Parathyroid adenoma (tissue), 2 donors: ENCODE data around the gene SULT1A1.
"Not testable (repeated sequence)": the region's sequence is repeated elsewhere in the genome, so short reads cannot be mapped to it uniquely, and the experiment has no call there.

Experiments used
- H2AFZ ChIP-seq: fragments of 300-600 bp; sonication (generic); one replicate; pipeline ENCODE4 v1.7.0; 2017; ENCODE audit warnings: antibody characterized with exemption, mild to moderate bottlenecking
- H3K27ac ChIP-seq: fragments of 300-600 bp; sonication (generic); one replicate; pipeline ENCODE4 v1.7.0; 2017
- H3K27me3 ChIP-seq: fragments of 300-600 bp; sonication (generic); one replicate; pipeline ENCODE4 v1.7.0; 2017; ENCODE audit warnings: low read length; ENCODE audit not compliant: control insufficient read depth, insufficient read depth
- H3K36me3 ChIP-seq: fragments of 300-600 bp; sonication (generic); one replicate; pipeline ENCODE4 v1.7.0; 2017; ENCODE audit warnings: low read length; ENCODE audit not compliant: control insufficient read depth, insufficient read depth
- H3K4me1 ChIP-seq: fragments of 300-600 bp; sonication (generic); one replicate; pipeline ENCODE4 v1.7.0; 2017; ENCODE audit warnings: control low read depth
- H3K4me2 ChIP-seq: fragments of 300-600 bp; sonication (generic); one replicate; pipeline ENCODE4 v1.7.0; 2017; ENCODE audit warnings: low read length
- H3K4me3 ChIP-seq: fragments of 300-600 bp; sonication (generic); one replicate; pipeline ENCODE4 v1.7.0; 2017; ENCODE audit warnings: low read depth, low read length
- H3K79me2 ChIP-seq: fragments of 300-600 bp; sonication (generic); one replicate; pipeline ENCODE4 v1.7.0; 2017; ENCODE audit warnings: control low read depth
- H3K9ac ChIP-seq: fragments of 300-600 bp; sonication (generic); one replicate; pipeline ENCODE4 v1.7.0; 2017; ENCODE audit warnings: mild to moderate bottlenecking
- H3K9me3 ChIP-seq: fragments of 300-600 bp; sonication (generic); one replicate; pipeline ENCODE4 v1.7.0; 2017; ENCODE audit warnings: low read length; ENCODE audit not compliant: control insufficient read depth
- CTCF ChIP-seq: fragments of 300-600 bp; sonication (generic); IDR thresholded peaks from one replicate; pipeline ENCODE4 v1.7.0; 2017; ENCODE audit warnings: antibody characterized with exemption, mild to moderate bottlenecking
- donor health status: primary hyperparathyroidism.

The SULT1A1 gene

GRCh38 chr16:28572696-28573510, 36.9 kb downstream of the SULT1A1 start:
- no peak for TF ChIP-seq CTCF
- no peaks in the 10 kb centered on the region for H3K27me3 ChIP-seq
- no peak overlapping the region for H3K4me3 ChIP-seq
- peaks cover 23% of the 10 kb centered on the region for H3K4me1 ChIP-seq
- H3K9ac ChIP-seq, result no peak overlapping the region
- H3K36me3 ChIP-seq, result no peaks in the 10 kb centered on the region
- H3K4me2 ChIP-seq, result no peak overlapping the region
- no peaks in the 10 kb centered on the region for H3K9me3 ChIP-seq
- H3K27ac ChIP-seq, result peak overlapping the region; percentile 58
- H3K79me2 ChIP-seq, result peaks cover 38% of the 10 kb centered on the region
- H2AFZ ChIP-seq, result peak overlapping the region; percentile 17

GRCh38 chr16:28569968-28570752, 39.7 kb downstream of the SULT1A1 start:
- no peak overlapping the region for H3K4me3 ChIP-seq
- no peaks in the 10 kb centered on the region for H3K36me3 ChIP-seq
- H3K4me1 ChIP-seq, result peaks cover 22% of the 10 kb centered on the region
- no peak overlapping the region for H3K9ac ChIP-seq
- H2AFZ ChIP-seq, result no peak overlapping the region
- no peaks in the 10 kb centered on the region for H3K9me3 ChIP-seq
- H3K27me3 ChIP-seq, result no peaks in the 10 kb centered on the region
- H3K4me2 ChIP-seq, result no peak overlapping the region
- no peak overlapping the region for H3K27ac ChIP-seq
- H3K79me2 ChIP-seq, result peaks cover 50% of the 10 kb centered on the region
- no peak for TF ChIP-seq CTCF

GRCh38 chr16:28569021-28569420, 40.8 kb downstream of the SULT1A1 start:
- Histone ChIP-seq H3K4me1 (peaks cover 11% of the 10 kb centered on the region), H3K36me3 (no peaks in the 10 kb centered on the region), H3K27me3 (no peaks in the 10 kb centered on the region), H3K27ac (no peak overlapping the region), H2AFZ (no peak overlapping the region), H3K79me2 (peaks cover 52% of the 10 kb centered on the region), H3K4me3 (no peak overlapping the region), H3K9ac (no peak overlapping the region), H3K4me2 (no peak overlapping the region), H3K9me3 (no peaks in the 10 kb centered on the region)
- no peak for TF ChIP-seq CTCF

GRCh38 chr16:28567292-28567691, 42.6 kb downstream of the SULT1A1 start:
- Histone ChIP-seq H2AFZ (no peak overlapping the region), H3K36me3 (no peaks in the 10 kb centered on the region), H3K27ac (no peak overlapping the region), H3K4me1 (peaks cover 4% of the 10 kb centered on the region), H3K4me3 (no peak overlapping the region), H3K4me2 (no peak overlapping the region), H3K9me3 (no peaks in the 10 kb centered on the region), H3K9ac (no peak overlapping the region), H3K27me3 (no peaks in the 10 kb centered on the region), H3K79me2 (peaks cover 58% of the 10 kb centered on the region)
- TF ChIP-seq CTCF, result no peak

- not testable (repeated sequence) for H3K27me3 ChIP-seq, H3K27ac ChIP-seq, H3K4me2 ChIP-seq, H3K9ac ChIP-seq, H2AFZ ChIP-seq, H3K36me3 ChIP-seq, H3K4me3 ChIP-seq, H3K9me3 ChIP-seq
- Histone ChIP-seq H3K79me2 (peaks cover 58% of the 10 kb centered on the region), H3K4me1 (peaks cover 13% of the 10 kb centered on the region)
Observed at GRCh38 chr16:28566233-28566925, 43.5 kb downstream of the SULT1A1 start.
